Fibroblast of villous mesenchyme (primary cell): Measurements from ENCODE around the gene RARRES1. TPM values are rescaled to one million over a fixed set of nuclear protein-coding genes. Genes with fewer than 3 reads are reported as not detected.

Experiments used
- DNase-seq: peaks from one replicate; pipeline ENCODE4 v3.0.0-alpha.2; 2010; ENCODE audit warnings: low read depth
- H3K4me3 ChIP-seq: 2 replicates; pipeline ENCODE4 v1.5.1; 2011; ENCODE audit warnings: low read depth, mild to moderate bottlenecking, low read length
- CTCF ChIP-seq: IDR thresholded peaks from 2 replicates; pipeline ENCODE4 v1.5.1; 2012; ENCODE audit warnings: low read depth, mild to moderate bottlenecking, low read length; ENCODE audit not compliant: insufficient read depth
- total RNA-seq: library from RNA; depleted of rRNA; stranded (reverse); fragments of >200 nt; gene quantifications from 2 replicates; pipeline ENCODE4 v1.2.3, GENCODE V29; 2012

The RARRES1 gene
- total RNA-seq, 1 donor: 8.2 TPM

GRCh38 chr3:158713094-158713499, 19.2 kb downstream of the RARRES1 start:
- no peak overlapping the region for H3K4me3 ChIP-seq
- TF ChIP-seq CTCF: no peak
- DNase-seq: peak; percentile 56

GRCh38 chr3:158712443-158712842, 19.8 kb downstream of the RARRES1 start:
- no peak for TF ChIP-seq CTCF
- no peak overlapping the region for H3K4me3 ChIP-seq
- DNase-seq: no peak

GRCh38 chr3:158711886-158712285, 20.4 kb downstream of the RARRES1 start:
- no peak for TF ChIP-seq CTCF
- DNase-seq: peak; percentile 88
- no peak overlapping the region for H3K4me3 ChIP-seq

- H3K4me3 ChIP-seq: no peak overlapping the region
- no peak for TF ChIP-seq CTCF
- no peak for DNase-seq
These were observed 21.7 kb downstream of the RARRES1 start for GRCh38 chr3:158710601-158711000.

- peak; percentile 95 for DNase-seq
- TF ChIP-seq CTCF: no peak
- H3K4me3 ChIP-seq: no peak overlapping the region
These were observed 22.6 kb downstream of the RARRES1 start for GRCh38 chr3:158709666-158710083.

- no peak for TF ChIP-seq CTCF
- peak; percentile 31 for DNase-seq
- H3K4me3 ChIP-seq: no peak overlapping the region
These were observed 28.7 kb downstream of the RARRES1 start for GRCh38 chr3:158703566-158703965.

- TF ChIP-seq CTCF: no peak
- peak; percentile 63 for DNase-seq
- H3K4me3 ChIP-seq: no peak overlapping the region
These were observed 29.3 kb downstream of the RARRES1 start for GRCh38 chr3:158702815-158703481.
